ENCODE data around the gene FAM171A1. TPM values are rescaled to one million over a fixed set of nuclear protein-coding genes. Genes with fewer than 3 reads are reported as not detected.
"Not testable (repeated sequence)": the region's sequence is repeated elsewhere in the genome, so short reads cannot be mapped to it uniquely, and the experiment has no call there.

The FAM171A1 gene
- total RNA-seq (19.6 TPM), polyA plus RNA-seq (19.7 TPM)

DNA sequence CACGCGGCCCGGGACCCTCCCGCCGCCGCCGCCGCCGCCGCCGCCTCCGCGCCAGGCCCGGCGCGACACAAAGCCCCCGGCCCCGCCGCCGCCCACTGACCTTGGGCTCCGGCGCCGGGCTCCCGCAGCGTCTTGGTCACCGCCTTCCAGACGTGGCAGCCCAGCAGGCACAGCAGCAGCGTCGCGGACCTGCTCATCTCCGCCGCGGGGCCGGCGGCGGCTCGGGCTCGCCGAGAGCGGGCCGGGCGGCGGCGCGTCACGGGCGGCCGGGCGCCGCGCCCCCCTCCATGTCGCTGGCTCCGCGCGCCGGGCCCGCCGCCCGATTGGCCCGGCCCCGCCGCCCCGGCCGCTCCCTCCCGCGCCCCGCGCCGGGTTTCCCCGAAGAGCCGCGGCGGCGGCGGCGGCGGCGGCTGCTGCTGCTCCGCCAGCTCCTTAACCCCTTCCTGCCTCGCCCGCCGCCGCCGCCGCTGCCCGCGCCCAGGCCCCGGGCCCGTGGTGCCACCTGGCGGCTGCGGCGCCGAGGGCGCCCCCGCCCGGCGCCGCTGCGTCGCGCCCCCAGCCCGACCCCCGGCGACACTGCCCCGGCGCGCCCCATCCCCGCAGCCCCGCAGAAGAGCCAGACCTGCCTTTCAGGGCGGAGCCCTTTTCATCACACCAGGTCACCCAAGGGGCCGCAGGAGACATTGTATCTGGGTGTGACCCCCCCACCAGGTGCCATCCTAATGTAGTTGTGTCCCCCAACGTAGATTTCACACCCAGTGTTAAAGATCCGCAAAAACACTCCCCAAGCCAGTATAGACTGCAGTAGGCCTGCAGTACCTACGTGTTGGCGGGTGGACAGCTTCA is at the start of gene FAM171A1:
Gene FAM171A1 (minus strand): TSS at position 434 of the 846 bp plus-strand sequence. CDS start 237 bp downstream, at position 197.
- DNase-seq (ENCODE audit: extremely low spot score): no peak
- no peaks in the 10 kb centered on the region for H3K4me1 ChIP-seq (ENCODE audit: insufficient read depth)

DNA sequence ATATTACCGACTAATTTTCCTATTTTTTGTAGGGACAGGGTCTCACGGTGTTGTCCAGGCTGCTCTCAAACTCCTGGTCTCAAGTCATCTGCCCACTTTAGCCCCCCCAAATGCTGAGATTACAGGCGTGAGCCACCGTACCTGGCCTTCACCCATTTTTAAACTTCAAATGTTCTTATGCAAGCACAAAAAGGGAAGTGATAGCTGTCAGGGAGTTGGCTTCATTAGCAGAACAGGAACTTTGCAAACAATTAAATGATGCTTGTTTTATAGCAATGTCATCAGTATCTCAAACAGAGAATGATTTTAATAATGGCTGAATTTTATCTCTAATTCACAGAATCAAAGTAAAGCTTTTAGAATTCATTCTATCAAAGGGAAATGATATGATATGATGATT is 49.8 kb upstream of the FAM171A1 start:
- 75% methylated on average over 4 of the region's 4 CpGs for WGBS
- no peak for DNase-seq (ENCODE audit: extremely low spot score)
- Histone ChIP-seq H3K27ac (ENCODE audit: low read depth) (no peak overlapping the region), H3K4me3 (ENCODE audit: low read depth, low read length) (no peak overlapping the region), H3K4me1 (ENCODE audit: insufficient read depth) (no peaks in the 10 kb centered on the region), H3K36me3 (ENCODE audit: insufficient read depth) (no peaks in the 10 kb centered on the region)

More for the DNA sequence above, at the start of gene FAM171A1:
- WGBS: 3% methylated on average over 109 of the region's 115 CpGs
- Histone ChIP-seq H3K4me3 (ENCODE audit: low read depth, low read length) (peak within 1 kb of the TSS; percentile 96), H3K36me3 (ENCODE audit: insufficient read depth) (no peaks in the 10 kb centered on the region), H3K27ac (ENCODE audit: low read depth) (peak within 1 kb of the TSS; percentile 23)

DNA sequence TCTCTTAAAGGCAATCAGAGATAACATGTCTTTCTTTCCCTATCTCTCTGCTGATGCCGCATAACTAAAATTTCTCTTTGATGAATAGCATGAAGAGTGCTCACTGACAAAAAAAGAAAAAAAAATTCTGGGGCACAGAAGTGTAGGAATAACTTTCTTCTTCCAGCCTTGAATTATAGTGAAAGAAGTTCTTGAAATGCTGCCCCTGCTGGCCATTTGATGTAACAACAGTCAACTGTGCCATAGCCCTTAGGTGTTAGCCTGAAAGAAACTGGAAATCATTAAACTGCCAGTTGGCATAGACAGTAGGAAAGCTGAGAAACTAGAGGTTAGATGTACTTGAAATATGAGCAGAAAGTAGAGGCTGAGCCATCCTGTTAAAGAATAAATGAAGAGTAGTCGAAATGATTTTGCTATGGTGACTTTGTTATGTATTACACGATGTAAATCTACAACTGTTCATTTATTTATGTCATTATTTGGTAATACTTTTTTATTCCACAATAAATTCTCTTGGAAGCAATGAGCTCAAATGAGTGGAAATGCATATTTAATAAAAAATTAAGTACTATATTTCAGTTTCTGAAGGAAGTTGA is 48.3 kb upstream of the FAM171A1 start:
- H3K36me3 ChIP-seq (ENCODE audit: insufficient read depth): no peaks in the 10 kb centered on the region
- 18% methylated on average over 3 of the region's 3 CpGs for WGBS
- no peak overlapping the region for H3K4me3 ChIP-seq (ENCODE audit: low read depth, low read length)
- no peak overlapping the region for H3K27ac ChIP-seq (ENCODE audit: low read depth)
- DNase-seq (ENCODE audit: extremely low spot score): no peak
- no peaks in the 10 kb centered on the region for H3K4me1 ChIP-seq (ENCODE audit: insufficient read depth)

DNA sequence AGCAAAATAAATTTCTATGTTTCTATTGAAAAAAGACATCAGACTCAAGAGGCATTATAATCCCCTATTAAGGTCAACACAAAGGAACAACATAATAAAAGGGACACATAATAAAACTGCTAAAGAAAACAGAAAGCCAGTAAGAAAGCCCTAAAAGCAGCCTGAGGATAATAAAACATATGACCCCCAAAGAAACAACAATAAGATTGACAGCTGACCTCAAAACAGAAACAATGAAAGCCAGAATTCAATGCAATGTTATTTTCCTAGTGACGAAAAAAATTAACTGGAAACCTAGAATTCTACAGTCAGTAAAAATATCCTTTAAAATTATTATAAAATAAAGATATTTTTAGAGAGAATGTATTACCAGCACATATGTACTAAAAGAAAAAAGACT is 44.9 kb upstream of the FAM171A1 start:
- H3K4me3 ChIP-seq (ENCODE audit: low read depth, low read length): no peak overlapping the region
- H3K4me1 ChIP-seq (ENCODE audit: insufficient read depth): no peaks in the 10 kb centered on the region
- DNase-seq (ENCODE audit: extremely low spot score): no peak
- 87% methylated on average over 1 of the region's 1 CpG for WGBS
- no peak overlapping the region for H3K27ac ChIP-seq (ENCODE audit: low read depth)
- no peaks in the 10 kb centered on the region for H3K36me3 ChIP-seq (ENCODE audit: insufficient read depth)

DNA sequence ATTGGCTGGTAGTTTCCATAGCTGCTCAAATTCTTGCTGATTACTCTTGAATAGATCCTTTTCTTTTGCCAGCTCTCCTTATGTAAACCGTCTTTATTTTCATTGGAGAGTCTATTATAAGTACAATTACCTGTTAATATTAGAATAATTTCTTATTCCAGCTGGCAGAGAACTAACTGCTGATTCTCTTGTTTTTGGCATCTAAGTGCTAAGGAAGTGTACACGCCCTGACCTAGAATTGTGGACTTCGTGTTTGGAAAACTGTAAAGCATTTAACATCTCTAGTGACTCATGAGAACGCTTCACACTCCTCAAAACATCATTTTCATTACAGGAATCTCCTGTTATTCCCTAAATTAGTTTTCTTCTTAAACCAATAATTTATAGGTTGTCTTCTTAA is 39.9 kb upstream of the FAM171A1 start:
- no peaks in the 10 kb centered on the region for H3K4me1 ChIP-seq (ENCODE audit: insufficient read depth)
- H3K36me3 ChIP-seq (ENCODE audit: insufficient read depth): no peaks in the 10 kb centered on the region
- no peak overlapping the region for H3K4me3 ChIP-seq (ENCODE audit: low read depth, low read length)
- WGBS: 73% methylated on average over 4 of the region's 4 CpGs
- H3K27ac ChIP-seq (ENCODE audit: low read depth): no peak overlapping the region
- no peak for DNase-seq (ENCODE audit: extremely low spot score)

DNA sequence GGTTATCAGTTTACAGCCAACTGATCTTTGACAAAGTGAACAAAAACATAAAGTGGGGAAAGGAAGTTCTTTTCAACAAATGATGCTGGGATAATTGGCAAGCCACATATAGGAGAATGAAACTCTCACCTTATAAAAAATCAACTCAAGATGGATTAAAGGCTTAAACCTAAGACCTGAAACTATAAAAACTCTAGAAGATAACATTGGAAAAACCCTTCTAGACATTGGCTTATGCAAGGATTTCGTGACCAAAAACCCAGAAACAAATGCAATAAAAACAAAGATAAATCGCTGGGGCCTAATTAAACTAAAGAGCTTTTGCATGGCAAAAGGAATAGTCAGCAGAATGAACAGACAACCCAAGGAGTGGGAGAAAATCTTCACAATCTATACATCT is 38.3 kb upstream of the FAM171A1 start:
- H3K27ac ChIP-seq (ENCODE audit: low read depth); H3K36me3 ChIP-seq (ENCODE audit: insufficient read depth); H3K4me3 ChIP-seq (ENCODE audit: low read depth, low read length); H3K4me1 ChIP-seq (ENCODE audit: insufficient read depth); DNase-seq (ENCODE audit: extremely low spot score): not testable (repeated sequence)
- WGBS: 46% methylated on average over 2 of the region's 2 CpGs

DNA sequence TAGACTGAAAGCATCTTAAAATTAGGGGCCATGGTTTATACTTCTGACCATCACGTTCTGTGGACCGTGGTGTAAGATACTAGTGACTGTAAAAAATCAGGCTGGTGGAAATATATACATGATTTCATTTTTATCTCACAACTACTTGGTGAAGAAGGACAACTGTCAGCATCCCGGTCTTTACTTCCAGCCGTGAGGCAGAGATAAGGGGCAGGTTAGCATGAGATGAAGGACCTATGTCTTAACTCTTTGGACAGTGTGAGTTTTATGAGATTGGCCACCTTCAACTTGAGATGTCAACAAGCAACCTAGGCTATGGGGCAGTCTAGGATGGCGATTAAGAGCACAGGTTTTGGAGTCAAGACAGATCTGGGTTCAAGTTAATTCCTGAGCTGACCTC is 37.5 kb upstream of the FAM171A1 start:
- H3K36me3 ChIP-seq (ENCODE audit: insufficient read depth): no peaks in the 10 kb centered on the region
- H3K4me1 ChIP-seq (ENCODE audit: insufficient read depth): no peaks in the 10 kb centered on the region
- WGBS: 83% methylated on average over 5 of the region's 5 CpGs
- no peak overlapping the region for H3K4me3 ChIP-seq (ENCODE audit: low read depth, low read length)
- DNase-seq (ENCODE audit: extremely low spot score): no peak
- no peak overlapping the region for H3K27ac ChIP-seq (ENCODE audit: low read depth)

DNA sequence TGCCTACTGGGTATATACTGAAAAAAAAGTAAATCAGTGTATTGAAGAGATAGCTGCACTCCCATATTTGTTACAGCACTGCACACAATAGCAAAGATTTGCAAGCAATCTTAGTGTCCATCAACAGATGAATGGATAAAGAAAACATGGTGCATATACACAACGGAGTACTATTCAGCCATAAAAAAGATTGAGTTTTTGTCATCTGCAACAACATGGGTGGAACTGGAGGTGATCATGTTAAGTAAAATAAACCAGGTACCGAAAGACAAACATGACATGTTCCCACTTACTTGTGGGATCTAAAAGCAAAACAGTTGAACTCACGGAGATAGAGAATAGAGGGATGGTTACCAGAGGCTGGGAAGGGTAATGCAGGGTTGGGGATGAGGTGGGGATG is 34.2 kb upstream of the FAM171A1 start:
- 95% methylated on average over 3 of the region's 3 CpGs for WGBS
- H3K36me3 ChIP-seq (ENCODE audit: insufficient read depth): no peaks in the 10 kb centered on the region

DNA sequence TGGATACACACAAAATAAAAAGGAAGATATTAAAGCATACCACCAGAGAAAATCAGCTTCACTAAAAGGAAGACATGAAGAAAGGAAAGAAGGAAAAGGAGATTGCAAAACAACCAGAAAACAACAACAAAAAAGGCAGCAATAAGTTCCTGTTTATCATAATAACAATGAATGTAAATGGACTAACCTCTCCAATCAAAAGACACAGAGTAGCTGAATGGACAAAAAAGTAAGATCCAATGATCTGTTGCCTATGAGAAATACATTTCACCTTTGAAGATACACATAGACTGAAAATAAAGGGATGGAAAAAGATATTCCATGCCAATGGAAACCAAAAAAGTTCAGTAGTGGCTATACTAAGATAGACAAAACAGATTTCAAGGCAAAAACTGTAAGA is 30.3 kb upstream of the FAM171A1 start:
- no peak for DNase-seq (ENCODE audit: extremely low spot score)
- H3K4me1 ChIP-seq (ENCODE audit: insufficient read depth): no peaks in the 10 kb centered on the region
- no peak overlapping the region for H3K27ac ChIP-seq (ENCODE audit: low read depth)
- no peaks in the 10 kb centered on the region for H3K36me3 ChIP-seq (ENCODE audit: insufficient read depth)
- no peak overlapping the region for H3K4me3 ChIP-seq (ENCODE audit: low read depth, low read length)

More for the DNA sequence above, 34.2 kb upstream of the FAM171A1 start:
- Histone ChIP-seq H3K4me1 (ENCODE audit: insufficient read depth) (no peaks in the 10 kb centered on the region), H3K27ac (ENCODE audit: low read depth) (no peak overlapping the region), H3K4me3 (ENCODE audit: low read depth, low read length) (no peak overlapping the region)
- no peak for DNase-seq (ENCODE audit: extremely low spot score)

DNA sequence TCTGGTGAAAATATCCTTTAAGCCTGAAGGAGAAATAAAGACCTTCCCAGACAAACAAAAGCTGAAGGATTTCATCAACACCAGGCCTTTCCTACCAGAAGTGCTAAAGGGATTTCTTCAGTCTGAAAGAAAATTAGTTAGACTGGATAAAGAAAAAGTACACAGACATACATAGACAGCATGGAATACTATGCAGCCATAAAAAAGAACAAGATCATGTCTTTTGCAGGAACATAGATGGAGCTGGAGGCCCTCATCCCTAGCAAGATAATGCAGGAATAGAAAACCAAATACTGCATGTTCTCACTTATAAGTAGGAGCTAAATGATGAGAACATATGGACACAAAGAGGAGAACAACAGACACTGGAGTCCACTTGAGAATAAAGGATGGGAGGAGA is 29.4 kb upstream of the FAM171A1 start:
- not testable (repeated sequence) for H3K36me3 ChIP-seq (ENCODE audit: insufficient read depth); DNase-seq (ENCODE audit: extremely low spot score)

DNA sequence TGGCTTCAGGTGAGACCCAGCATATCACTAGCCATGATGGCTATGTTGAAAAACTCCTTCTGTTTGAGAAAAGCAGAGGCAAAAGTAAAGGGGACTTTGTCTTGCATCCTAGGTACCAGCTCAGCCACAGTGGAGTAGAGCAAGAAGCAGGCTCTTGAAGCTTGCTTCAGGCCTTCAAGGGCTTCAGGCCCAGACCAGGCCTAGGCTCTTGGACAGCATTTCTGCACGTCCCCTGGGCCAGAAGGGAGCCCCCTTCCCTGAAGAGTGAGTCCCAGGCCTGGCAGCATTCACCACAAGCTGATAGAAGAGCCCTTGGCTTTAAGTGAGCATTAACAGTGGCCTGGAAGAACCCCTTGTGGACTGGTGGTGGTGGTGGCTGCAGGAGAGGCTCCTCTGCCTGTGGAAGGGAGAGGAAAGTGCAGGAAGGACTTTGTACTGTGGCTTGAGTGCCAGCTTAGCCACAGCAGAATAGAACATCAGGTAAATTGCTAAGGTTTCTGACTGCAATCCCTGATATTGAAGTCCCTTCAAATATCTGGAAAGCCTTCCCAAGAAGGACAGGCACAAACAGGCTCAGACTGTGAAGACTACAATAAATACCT is 28.1 kb upstream of the FAM171A1 start:
- WGBS: 57% methylated on average over 1 of the region's 1 CpG
- no peaks in the 10 kb centered on the region for H3K4me1 ChIP-seq (ENCODE audit: insufficient read depth)
- no peak overlapping the region for H3K4me3 ChIP-seq (ENCODE audit: low read depth, low read length)
- no peak for DNase-seq (ENCODE audit: extremely low spot score)
- no peaks in the 10 kb centered on the region for H3K36me3 ChIP-seq (ENCODE audit: insufficient read depth)
- H3K27ac ChIP-seq (ENCODE audit: low read depth): no peak overlapping the region

More for the DNA sequence above, 29.4 kb upstream of the FAM171A1 start:
- H3K4me1 ChIP-seq (ENCODE audit: insufficient read depth); H3K27ac ChIP-seq (ENCODE audit: low read depth); H3K4me3 ChIP-seq (ENCODE audit: low read depth, low read length): not testable (repeated sequence)

DNA sequence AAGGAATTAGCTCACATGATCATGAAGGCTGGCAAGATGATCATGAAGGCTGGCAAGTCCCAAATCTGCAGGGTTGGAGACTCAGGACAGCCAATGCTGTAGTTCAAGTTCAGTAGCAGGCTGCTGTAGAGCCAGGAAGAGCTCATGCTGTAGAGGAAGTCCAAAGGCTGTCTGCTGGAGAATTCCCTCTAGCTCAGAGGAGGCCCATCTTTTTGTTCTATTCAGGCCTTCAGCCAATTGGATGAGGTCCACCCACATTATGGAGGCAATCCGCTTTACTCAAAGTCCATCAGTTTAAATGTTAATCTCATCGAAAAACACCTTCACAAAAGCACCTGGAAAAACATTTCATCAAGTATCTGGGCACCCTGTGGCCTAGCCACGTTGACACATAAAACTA is 24.8 kb upstream of the FAM171A1 start:
- Histone ChIP-seq H3K4me1 (ENCODE audit: insufficient read depth) (no peaks in the 10 kb centered on the region), H3K27ac (ENCODE audit: low read depth) (no peak overlapping the region), H3K36me3 (ENCODE audit: insufficient read depth) (no peaks in the 10 kb centered on the region), H3K4me3 (ENCODE audit: low read depth, low read length) (no peak overlapping the region)
- DNase-seq (ENCODE audit: extremely low spot score): no peak
- 88% methylated on average over 3 of the region's 3 CpGs for WGBS

DNA sequence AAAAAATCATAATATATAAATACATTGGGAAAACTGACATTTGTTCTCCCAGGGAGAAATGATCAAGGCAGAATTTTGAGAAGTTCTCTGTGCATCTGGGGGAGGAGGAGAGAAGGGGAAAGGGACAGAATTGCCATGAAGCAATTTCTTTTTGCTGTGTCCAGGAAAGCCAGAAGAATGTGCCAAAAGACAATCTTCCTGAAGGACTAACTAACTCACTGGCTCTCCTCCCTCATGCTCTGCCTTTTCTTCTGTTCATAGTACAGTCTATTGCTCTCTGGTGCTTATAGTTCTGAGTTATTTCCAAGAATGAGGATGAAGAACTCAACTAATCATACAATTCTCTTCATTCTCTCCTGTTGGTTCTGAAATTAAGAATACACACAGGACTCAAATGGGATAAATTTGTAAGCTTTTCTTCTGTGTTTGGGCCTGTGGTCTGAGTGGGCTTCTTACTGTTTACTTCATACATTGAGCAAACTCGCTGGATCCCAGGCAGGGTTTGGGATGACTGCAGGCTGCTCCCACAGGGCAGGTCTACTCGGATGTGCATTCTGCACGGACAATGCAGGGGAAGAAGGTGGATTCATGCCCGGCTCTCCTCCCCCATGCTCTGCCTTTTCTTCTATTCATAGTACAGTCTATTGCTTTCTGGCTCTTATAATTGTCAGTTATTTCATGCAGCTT is 22.2 kb upstream of the FAM171A1 start:
- WGBS: 66% methylated on average over 4 of the region's 4 CpGs
- no peak for DNase-seq (ENCODE audit: extremely low spot score)

More for the DNA sequence above, 22.2 kb upstream of the FAM171A1 start:
- Histone ChIP-seq H3K36me3 (ENCODE audit: insufficient read depth) (no peaks in the 10 kb centered on the region), H3K4me3 (ENCODE audit: low read depth, low read length) (no peak overlapping the region), H3K27ac (ENCODE audit: low read depth) (no peak overlapping the region), H3K4me1 (ENCODE audit: insufficient read depth) (no peaks in the 10 kb centered on the region)
